Gastroesophageal sphincter (tissue), 3 donors: ENCODE results near the gene LTBR.

Source experiments
- CTCF ChIP-seq, 4 experiments: fragments of 200-600 bp in 2 of 4; fragments of 450-650 bp in 2 of 4; sonication (generic) in 1 of 4; IDR thresholded peaks; one replicate each; pipeline ENCODE4 v1.5.1; 2017 to 2019; ENCODE audit warnings: antibody characterized with exemption in 4 of 4, mild to moderate bottlenecking in 2 of 4, moderate library complexity in 2 of 4
- POLR2A ChIP-seq, 2 donors: fragments of 450-650 bp; IDR thresholded peaks; one replicate each; pipeline ENCODE4 v1.6.1; 2017; ENCODE audit warnings: antibody characterized with exemption in 2 of 2, mild to moderate bottlenecking in 2 of 2, moderate library complexity in 1 of 2
- POLR2AphosphoS5 ChIP-seq: sonication (generic); formaldehyde crosslinking; IDR thresholded peaks from one replicate; pipeline ENCODE4 v1.6.1; 2017; ENCODE audit warnings: antibody characterized with exemption

GRCh38 chr12:6360080-6360571, 23.8 kb upstream of the LTBR start:
- TF ChIP-seq CTCF (IDR thresholded peaks at IDR 0.05) (no peak), POLR2A (IDR thresholded peaks at IDR 0.05) (no peak), POLR2AphosphoS5 (no peak)
